HuH-7.5 (cell line): Measurements from ENCODE around the gene APBB1IP.
"Not testable (repeated sequence)": the region's sequence is repeated elsewhere in the genome, so short reads cannot be mapped to it uniquely, and the experiment has no call there.

Experiments used
- DNase-seq: peaks from one replicate; pipeline ENCODE4 v3.0.0; 2011; ENCODE audit warnings: low spot score

APBB1IP gene

GRCh38 chr10:26437637-26438461 is at the start of gene APBB1IP:
Gene APBB1IP, plus strand, starts transcription at chr10:26438341. Its CDS starts 53,986 bp downstream, at chr10:26492327.
- DNase-seq: no peak

GRCh38 chr10:26389533-26389932 is 48.6 kb upstream of the APBB1IP start:
- DNase-seq: no peak

GRCh38 chr10:26391701-26392695 is 46.1 kb upstream of the APBB1IP start:
- no peak for DNase-seq

GRCh38 chr10:26398353-26398752 is 39.8 kb upstream of the APBB1IP start:
- DNase-seq: not testable (repeated sequence)

GRCh38 chr10:26407406-26407969 is 30.7 kb upstream of the APBB1IP start:
- no peak for DNase-seq

- no peak for DNase-seq
Measured at GRCh38 chr10:26408858-26409494, 29.2 kb upstream of the APBB1IP start.

GRCh38 chr10:26410356-26410755 is 27.8 kb upstream of the APBB1IP start:
- DNase-seq: no peak

- DNase-seq: no peak
Measured at GRCh38 chr10:26412932-26413331, 25.2 kb upstream of the APBB1IP start.

GRCh38 chr10:26413375-26413774 is 24.8 kb upstream of the APBB1IP start:
- DNase-seq: no peak

- no peak for DNase-seq
Measured at GRCh38 chr10:26417136-26417535, 21.0 kb upstream of the APBB1IP start.

GRCh38 chr10:26422977-26423376 is 15.2 kb upstream of the APBB1IP start:
- DNase-seq: no peak

- DNase-seq: no peak
Measured at GRCh38 chr10:26423722-26424121, 14.4 kb upstream of the APBB1IP start.

- no peak for DNase-seq
Measured at GRCh38 chr10:26430641-26431163, 7.4 kb upstream of the APBB1IP start.

GRCh38 chr10:26432938-26433337 is 5.2 kb upstream of the APBB1IP start:
- no peak for DNase-seq

- DNase-seq: no peak
Measured at GRCh38 chr10:26435852-26436251, 2.3 kb upstream of the APBB1IP start.

GRCh38 chr10:26436848-26437247 is 1.3 kb upstream of the APBB1IP start:
- DNase-seq: no peak

- no peak for DNase-seq
Measured at GRCh38 chr10:26438534-26439341, 597 bp downstream of the APBB1IP start.

GRCh38 chr10:26439406-26440087 is 1.4 kb downstream of the APBB1IP start:
- DNase-seq: no peak

GRCh38 chr10:26440088-26440470 is 1.9 kb downstream of the APBB1IP start:
- no peak for DNase-seq

GRCh38 chr10:26441491-26442214 is 3.5 kb downstream of the APBB1IP start:
- no peak for DNase-seq
